ENCODE data around the gene PAX3.

PAX3 gene

DNA sequence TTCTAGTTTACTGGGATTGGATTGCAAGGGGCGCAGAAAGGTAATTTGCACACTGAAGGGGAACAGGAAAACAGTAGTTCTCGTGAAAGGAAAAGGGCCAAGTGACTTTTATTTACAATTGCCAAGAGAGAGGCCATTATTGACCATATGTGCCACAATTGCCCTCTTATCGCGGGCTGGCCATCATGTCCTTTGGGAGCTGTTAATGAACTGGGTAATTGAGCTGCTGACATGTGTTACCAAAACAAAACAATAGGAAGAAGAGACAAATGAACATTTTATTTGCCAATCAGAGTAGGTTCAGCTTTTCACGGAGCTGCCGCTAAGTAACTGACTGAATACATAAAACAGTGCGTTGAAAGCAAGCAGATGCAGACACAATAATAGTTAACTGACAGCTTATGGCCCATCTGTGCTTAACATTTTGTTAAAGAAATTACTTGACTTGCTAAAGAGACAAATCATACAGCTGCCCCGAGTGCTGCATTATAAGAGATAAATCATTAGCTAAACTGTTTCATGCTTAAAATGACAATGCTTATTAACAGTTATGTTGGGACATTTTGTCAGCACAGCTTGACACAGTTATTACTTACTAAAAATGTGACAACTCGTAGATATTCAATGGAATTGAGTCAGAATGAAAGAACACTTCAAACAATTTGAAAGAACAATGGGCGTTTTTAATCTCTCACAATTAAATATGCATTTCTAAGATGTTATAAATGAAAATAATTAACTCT, 57.5 kb downstream of the PAX3 start:
- H2AFZ ChIP-seq (ENCODE audit: low read depth, low read length) = no peak overlapping the region
- H3K79me2 ChIP-seq (ENCODE audit: low read length) = no peaks in the 10 kb centered on the region
- no peak overlapping the region for H3K9ac ChIP-seq (ENCODE audit: low read length)
- H3K4me3 ChIP-seq (ENCODE audit: low read length) = no peak overlapping the region
- peaks cover 20% of the 10 kb centered on the region for H3K27me3 ChIP-seq (ENCODE audit: low read depth, low read length)
- no peaks in the 10 kb centered on the region for H4K20me1 ChIP-seq (ENCODE audit: insufficient read depth, low read length)
- no peak for TF ChIP-seq EZH2phosphoT487 (IDR thresholded peaks at IDR 0.05; ENCODE audit: low read depth)
- TF ChIP-seq CTCF (IDR thresholded peaks at IDR 0.05; ENCODE audit: low read depth, low read length) = no peak
- H3K9me3 ChIP-seq (ENCODE audit: insufficient read depth, low read length) = no peaks in the 10 kb centered on the region
- H3K4me1 ChIP-seq (ENCODE audit: low read length) = no peaks in the 10 kb centered on the region
- H3K36me3 ChIP-seq (replicated peaks; ENCODE audit: low read depth, low read length) = no peaks in the 10 kb centered on the region
- no peak overlapping the region for H3K27ac ChIP-seq (ENCODE audit: low read length)
- H3K4me2 ChIP-seq (ENCODE audit: low read length) = no peak overlapping the region

- no peaks in the 10 kb centered on the region for H3K36me3 ChIP-seq (replicated peaks; ENCODE audit: low read depth, low read length)
- H2AFZ ChIP-seq (ENCODE audit: low read depth, low read length) = no peak overlapping the region
- H3K9me3 ChIP-seq (ENCODE audit: insufficient read depth, low read length) = no peaks in the 10 kb centered on the region
- H3K27ac ChIP-seq (ENCODE audit: low read length) = no peak overlapping the region
- TF ChIP-seq EZH2phosphoT487 (IDR thresholded peaks at IDR 0.05; ENCODE audit: low read depth) = no peak
- TF ChIP-seq CTCF (IDR thresholded peaks at IDR 0.05; ENCODE audit: low read depth, low read length) = no peak
- no peaks in the 10 kb centered on the region for H4K20me1 ChIP-seq (ENCODE audit: insufficient read depth, low read length)
- no peak overlapping the region for H3K4me2 ChIP-seq (ENCODE audit: low read length)
- no peak overlapping the region for H3K9ac ChIP-seq (ENCODE audit: low read length)
- no peak overlapping the region for H3K4me3 ChIP-seq (ENCODE audit: low read length)
- no peaks in the 10 kb centered on the region for H3K4me1 ChIP-seq (ENCODE audit: low read length)
- H3K79me2 ChIP-seq (ENCODE audit: low read length) = no peaks in the 10 kb centered on the region
- H3K27me3 ChIP-seq (ENCODE audit: low read depth, low read length) = peaks cover 20% of the 10 kb centered on the region
These were observed 58.1 kb downstream of the PAX3 start for GRCh38 chr2:222240676-222241049.

DNA sequence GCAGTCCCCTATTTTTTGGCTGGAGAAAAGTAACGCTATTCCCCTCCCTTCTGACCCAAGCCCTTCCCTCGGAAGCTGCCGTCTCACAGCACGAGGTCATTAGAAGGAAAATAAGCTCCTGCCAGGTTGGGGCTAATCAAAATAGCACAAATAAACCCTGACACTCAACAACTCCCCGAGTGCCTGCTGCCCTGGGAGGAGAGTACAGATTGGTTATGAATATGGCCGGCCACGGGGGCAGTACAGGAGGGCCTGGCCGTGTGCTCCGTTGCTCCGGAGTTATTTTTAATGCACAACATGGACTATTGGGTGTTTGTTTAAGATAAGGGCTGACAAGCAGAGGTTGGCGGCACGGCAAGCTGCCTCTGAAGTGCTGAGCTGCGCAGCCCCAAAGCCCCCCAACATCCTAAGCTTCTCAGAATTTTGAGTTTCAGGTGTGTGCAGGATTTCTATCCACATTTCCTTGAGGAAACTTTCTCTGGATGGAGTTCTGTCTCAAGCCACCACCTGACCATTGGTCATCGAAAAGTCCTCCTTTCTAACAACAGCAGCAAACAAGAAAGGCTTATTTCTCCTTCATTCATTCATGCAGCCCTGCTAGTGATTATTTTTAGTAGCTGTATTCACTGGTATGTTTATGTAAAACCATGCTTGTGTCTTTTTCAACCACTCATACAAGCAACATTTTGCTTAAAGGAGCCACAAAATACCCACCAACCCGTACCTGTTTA, 58.7 kb downstream of the PAX3 start:
- no peak overlapping the region for H3K9ac ChIP-seq (ENCODE audit: low read length)
- TF ChIP-seq EZH2phosphoT487 (IDR thresholded peaks at IDR 0.05; ENCODE audit: low read depth) (no peak), CTCF (IDR thresholded peaks at IDR 0.05; ENCODE audit: low read depth, low read length) (no peak)
- no peak overlapping the region for H2AFZ ChIP-seq (ENCODE audit: low read depth, low read length)
- no peaks in the 10 kb centered on the region for H3K79me2 ChIP-seq (ENCODE audit: low read length)
- H3K4me3 ChIP-seq (ENCODE audit: low read length) = no peak overlapping the region
- no peak overlapping the region for H3K27ac ChIP-seq (ENCODE audit: low read length)
- no peaks in the 10 kb centered on the region for H3K9me3 ChIP-seq (ENCODE audit: insufficient read depth, low read length)
- no peaks in the 10 kb centered on the region for H4K20me1 ChIP-seq (ENCODE audit: insufficient read depth, low read length)
- no peaks in the 10 kb centered on the region for H3K4me1 ChIP-seq (ENCODE audit: low read length)
- H3K4me2 ChIP-seq (ENCODE audit: low read length) = no peak overlapping the region
- no peaks in the 10 kb centered on the region for H3K36me3 ChIP-seq (replicated peaks; ENCODE audit: low read depth, low read length)
- H3K27me3 ChIP-seq (ENCODE audit: low read depth, low read length) = peaks cover 20% of the 10 kb centered on the region

DNA sequence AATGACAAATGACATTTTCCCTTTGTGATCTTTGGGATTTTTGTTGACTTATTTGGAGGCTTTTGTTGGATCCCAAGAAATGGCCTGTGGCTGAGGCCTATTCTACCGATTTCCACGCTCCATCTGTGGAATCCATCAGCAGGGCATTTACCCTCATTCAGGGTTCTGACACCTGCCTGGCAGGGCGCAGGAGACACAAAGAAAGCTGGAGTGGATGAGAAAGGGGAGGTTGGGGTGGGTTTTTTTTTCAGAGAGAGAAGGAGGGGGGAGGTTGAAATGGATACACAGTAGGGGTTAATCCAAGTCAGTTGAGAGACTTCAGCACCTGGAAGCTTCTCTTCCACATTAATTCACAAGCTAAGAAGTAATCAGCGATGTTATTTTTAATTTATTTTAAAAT, 59.7 kb downstream of the PAX3 start:
- peaks cover 24% of the 10 kb centered on the region for H3K27me3 ChIP-seq (ENCODE audit: low read depth, low read length)
- TF ChIP-seq EZH2phosphoT487 (IDR thresholded peaks at IDR 0.05; ENCODE audit: low read depth) (no peak), CTCF (IDR thresholded peaks at IDR 0.05; ENCODE audit: low read depth, low read length) (no peak)
- H2AFZ ChIP-seq (ENCODE audit: low read depth, low read length) = no peak overlapping the region
- H3K9me3 ChIP-seq (ENCODE audit: insufficient read depth, low read length) = no peaks in the 10 kb centered on the region
- H3K4me3 ChIP-seq (ENCODE audit: low read length) = no peak overlapping the region
- H3K9ac ChIP-seq (ENCODE audit: low read length) = no peak overlapping the region
- no peak overlapping the region for H3K4me2 ChIP-seq (ENCODE audit: low read length)
- H3K36me3 ChIP-seq (replicated peaks; ENCODE audit: low read depth, low read length) = no peaks in the 10 kb centered on the region
- H3K4me1 ChIP-seq (ENCODE audit: low read length) = no peaks in the 10 kb centered on the region
- no peaks in the 10 kb centered on the region for H3K79me2 ChIP-seq (ENCODE audit: low read length)
- H4K20me1 ChIP-seq (ENCODE audit: insufficient read depth, low read length) = no peaks in the 10 kb centered on the region
- no peak overlapping the region for H3K27ac ChIP-seq (ENCODE audit: low read length)

Data from OCI-LY3 (cell line).